Naive thymus-derived CD4-positive, alpha-beta T cell (primary cell): ENCODE data around the gene TIMM8A. TPM values are rescaled to one million over a fixed set of nuclear protein-coding genes. Genes with fewer than 3 reads are reported as not detected.

Experiments used
- ATAC-seq: fragments of 150-1000 bp; cut with Tn5 transposase; 2 replicates; pipeline ENCODE4 v1.10.0; 2021; ENCODE audit warnings: mild to moderate bottlenecking, moderate library complexity
- CTCF ChIA-PET: fragments of 350-600 bp; sonication (Branson Sonifier 250); formaldehyde crosslinking; loops from one replicate; lab custom pipeline; 2021; ENCODE audit warnings: antibody characterized with exemption; lab: Charles Lee
- POLR2A ChIA-PET: fragments of 350-600 bp; sonication (Branson Sonifier 250); formaldehyde crosslinking; loops from one replicate; lab custom pipeline; 2021; ENCODE audit warnings: antibody characterized with exemption, inconsistent platforms; lab: Charles Lee
- DNase-seq, 9 donors: peaks; one replicate each; pipeline versions ENCODE4 v3.0.0 to v3.0.0-alpha.2; 2020 to 2022; ENCODE audit warnings: mixed read lengths in 1 of 9
- H3K27ac ChIP-seq: one replicate; pipeline ENCODE4 v1.7.0; 2013; ENCODE audit warnings: mild to moderate bottlenecking, low read depth, low read length, moderate library complexity
- H3K27me3 ChIP-seq, 2 donors: one replicate each; pipeline ENCODE4 v1.7.0; 2013; ENCODE audit warnings: low read length in 2 of 2, mild to moderate bottlenecking in 2 of 2, moderate library complexity in 2 of 2; ENCODE audit not compliant: control insufficient read depth in 2 of 2, insufficient read depth in 2 of 2
- H3K36me3 ChIP-seq, 3 experiments: 1 replicate in 2 of 3; 2 replicates in 1 of 3; pipeline ENCODE4 v1.7.0; 2013; ENCODE audit warnings: low read length in 3 of 3, mild to moderate bottlenecking in 3 of 3, moderate library complexity in 1 of 3; ENCODE audit not compliant: insufficient read depth in 3 of 3, control insufficient read depth in 2 of 3
- H3K4me1 ChIP-seq, 2 donors: one replicate each; pipeline ENCODE4 v1.7.0; 2013; ENCODE audit warnings: low read length in 2 of 2, mild to moderate bottlenecking in 2 of 2, moderate library complexity in 1 of 2; ENCODE audit not compliant: control insufficient read depth in 2 of 2, insufficient read depth in 2 of 2
- H3K4me3 ChIP-seq: 2 replicates; pipeline ENCODE4 v1.7.0; 2013; ENCODE audit warnings: mild to moderate bottlenecking, low read length
- H3K9me3 ChIP-seq, 3 experiments: 1 replicate in 2 of 3; 2 replicates in 1 of 3; pipeline ENCODE4 v1.7.0; 2013; ENCODE audit warnings: low read length in 3 of 3; ENCODE audit not compliant: control insufficient read depth in 2 of 3
- H3K27ac Mint-ChIP-seq, 9 donors: one replicate each; pipeline ENCODE4 v1.8.0; 2020 to 2022; ENCODE audit warnings: mixed read lengths in 9 of 9, mild to moderate bottlenecking in 8 of 9, moderate library complexity in 5 of 9, inconsistent platforms in 2 of 9
- H3K27me3 Mint-ChIP-seq, 5 donors: one replicate each; pipeline ENCODE4 v1.8.0; 2021 to 2022; ENCODE audit warnings: mixed read lengths in 5 of 5, mild to moderate bottlenecking in 1 of 5
- H3K36me3 Mint-ChIP-seq, 5 donors: one replicate each; pipeline ENCODE4 v1.8.0; 2020 to 2022; ENCODE audit warnings: mixed read lengths in 5 of 5, mild to moderate bottlenecking in 3 of 5, inconsistent platforms in 1 of 5
- H3K4me1 Mint-ChIP-seq, 7 donors: one replicate each; pipeline ENCODE4 v1.8.0; 2020 to 2022; ENCODE audit warnings: mixed read lengths in 7 of 7, mild to moderate bottlenecking in 3 of 7, inconsistent platforms in 1 of 7
- H3K4me3 Mint-ChIP-seq, 10 donors: one replicate each; pipeline ENCODE4 v1.8.0; 2020 to 2022; ENCODE audit warnings: mild to moderate bottlenecking in 10 of 10, mixed read lengths in 10 of 10, moderate library complexity in 6 of 10, inconsistent platforms in 2 of 10
- H3K9me3 Mint-ChIP-seq, 11 donors: one replicate each; pipeline ENCODE4 v1.8.0; 2020 to 2022; ENCODE audit warnings: mixed read lengths in 11 of 11, mild to moderate bottlenecking in 4 of 11, inconsistent platforms in 1 of 11, moderate library complexity in 1 of 11
- intact Hi-C, 2 donors: fragments of 100-400 bp; cut with micrococcal nuclease; formaldehyde crosslinking; loops; one replicate each; pipeline ENCODE4 v1.15.1; 2023
- polyA plus RNA-seq, 2 donors: library from polyadenylated mRNA; unstranded; fragments of 300-500 nt; fragmentation: Illumina TruSeq; gene quantifications; one replicate each; pipeline ENCODE4 v1.2.3, GENCODE V29; 2021
- total RNA-seq, 6 experiments: library from RNA in 5 of 6; stranded (reverse) in 5 of 6; gene quantifications; 1 replicate in 5 of 6; 2 replicates in 1 of 6; pipeline ENCODE4 v1.2.3 and lab custom pipeline; 2021 to 2026

Gene TIMM8A
- total and polyA plus RNA-seq, 7 experiments from 2014 or later, result 6.7 to 13.6 (median 10.6) TPM

GRCh38 chrX:101391831-101392230 lies 43.3 kb upstream of the TIMM8A start:
- Mint-ChIP-seq H3K4me3 (peak overlapping the region; percentile 81 to 96 (median 90)), H3K9me3 (no peaks in the 10 kb centered on the region), H3K27me3 (no peaks in the 10 kb centered on the region), H3K36me3 (peaks cover 0 to 29% (median 0%) of the 10 kb centered on the region in 5 donors), H3K27ac (peak overlapping the region; percentile 80 to 97 (median 94)), H3K4me1 (peaks cover 0 to 32% (median 18%) of the 10 kb centered on the region in 7 donors)
- CTCF ChIA-PET, result no interaction called here
- H3K4me3 ChIP-seq, result peak overlapping the region; percentile 66
- DNase-seq (no peak), ATAC-seq (no peak)
- no peaks in the 10 kb centered on the region for H3K27me3 ChIP-seq
- H3K9me3 ChIP-seq, result no peaks in the 10 kb centered on the region
- peaks cover 4 to 5% of the 10 kb centered on the region in 2 donors for H3K4me1 ChIP-seq
- intact Hi-C loops, result loop anchor here in 1 of 2 donors (2.0 to 5.0 kb wide), 3 partner anchors 295 to 755 kb away; partner anchors contain the start of genes CENPI, CSTF2 and TSPAN6
- peak overlapping the region; percentile 80 for H3K27ac ChIP-seq
- peaks cover 0 to 3% (median 0%) of the 10 kb centered on the region in 3 experiments for H3K36me3 ChIP-seq
- POLR2A ChIA-PET, result interaction anchor here (1.0 kb wide), 1 partner anchor 15 kb away, joined by 3 read pairs; the partner anchor contains the start of gene GLA

GRCh38 chrX:101390664-101391525 lies 42.4 kb upstream of the TIMM8A start, which contains the start of gene RPL36A:
Gene RPL36A, plus strand, starts transcription at chrX:101391011. Its CDS starts 33 bp downstream, at chrX:101391044.
- H3K4me1 Mint-ChIP-seq, result peaks cover 0 to 35% (median 18%) of the 10 kb centered on the region in 7 donors
- H3K27ac Mint-ChIP-seq, result peak within 1 kb of the TSS; percentile 80 to 97 (median 94)
- DNase-seq (peak; percentile 41 to 75 (median 66)), ATAC-seq (peak; percentile 97)
- H3K4me3 ChIP-seq, result peak within 1 kb of the TSS; percentile 66
- no peaks in the 10 kb centered on the region for H3K27me3 Mint-ChIP-seq
- CTCF ChIA-PET, result interaction anchor here (0.5 to 1.4 kb wide), 3 partner anchors 27 to 406 kb away, joined by 3 to 4 read pairs (median 3); no protein-coding TSS in a partner anchor
- no peaks in the 10 kb centered on the region for H3K9me3 ChIP-seq
- peaks cover 4 to 5% of the 10 kb centered on the region in 2 donors for H3K4me1 ChIP-seq
- H3K36me3 ChIP-seq, result peaks cover 0 to 3% (median 0%) of the 10 kb centered on the region in 3 experiments
- POLR2A ChIA-PET, result interaction anchor here (0.9 to 1.4 kb wide), 6 partner anchors 10 to 541 kb away, joined by 3 to 7 read pairs (median 4); partner anchors contain the start of genes GLA, HNRNPH2 and ZMAT1
- peak within 1 kb of the TSS; percentile 81 to 96 (median 90) for H3K4me3 Mint-ChIP-seq
- H3K9me3 Mint-ChIP-seq, result peaks cover 0 to 1% (median 0%) of the 10 kb centered on the region in 11 donors
- peaks cover 0 to 29% (median 0%) of the 10 kb centered on the region in 5 donors for H3K36me3 Mint-ChIP-seq
- peak within 1 kb of the TSS; percentile 80 for H3K27ac ChIP-seq
- no peaks in the 10 kb centered on the region for H3K27me3 ChIP-seq
- intact Hi-C loops, result loop anchor here (1.0 to 5.0 kb wide), 7 partner anchors 17 to 754 kb away; partner anchors contain the start of genes HNRNPH2 (in 2 of the 2), TIMM8A (in 2 of the 2), CENPI (in 1 of the 2) and CSTF2 (in 1 of the 2)

- intact Hi-C loops, result no loop called here
Measured at GRCh38 chrX:101388604-101389003, 40.1 kb upstream of the TIMM8A start.

GRCh38 chrX:101386542-101386885 lies 38.0 kb upstream of the TIMM8A start:
- Histone ChIP-seq H3K4me1 (peaks cover 0 to 5% of the 10 kb centered on the region in 2 donors), H3K27ac (no peak overlapping the region), H3K27me3 (no peaks in the 10 kb centered on the region), H3K9me3 (no peaks in the 10 kb centered on the region), H3K4me3 (no peak overlapping the region), H3K36me3 (no peaks in the 10 kb centered on the region)
- no peak overlapping the region for H3K27ac Mint-ChIP-seq
- ChIA-PET CTCF (no interaction called here), POLR2A (no interaction called here)
- H3K9me3 Mint-ChIP-seq, result peaks cover 0 to 1% (median 0%) of the 10 kb centered on the region in 11 donors
- H3K27me3 Mint-ChIP-seq, result no peaks in the 10 kb centered on the region
- DNase-seq (no peak), ATAC-seq (no peak)
- H3K4me1 Mint-ChIP-seq, result peaks cover 0 to 13% (median 7%) of the 10 kb centered on the region in 7 donors
- peaks cover 0 to 5% (median 0%) of the 10 kb centered on the region in 5 donors for H3K36me3 Mint-ChIP-seq
- intact Hi-C loops, result no loop called here
- no peak overlapping the region for H3K4me3 Mint-ChIP-seq

More at GRCh38 chrX:101388604-101389003, 40.1 kb upstream of the TIMM8A start:
- Mint-ChIP-seq H3K4me3 (no peak overlapping the region), H3K9me3 (peaks cover 0 to 1% (median 0%) of the 10 kb centered on the region in 11 donors), H3K27me3 (no peaks in the 10 kb centered on the region), H3K4me1 (peaks cover 0 to 28% (median 15%) of the 10 kb centered on the region in 7 donors), H3K27ac (no peak overlapping the region), H3K36me3 (peaks cover 0 to 21% (median 0%) of the 10 kb centered on the region in 5 donors)
- peaks cover 4 to 5% of the 10 kb centered on the region in 2 donors for H3K4me1 ChIP-seq
- peaks cover 0 to 3% (median 0%) of the 10 kb centered on the region in 3 experiments for H3K36me3 ChIP-seq
- no peaks in the 10 kb centered on the region for H3K9me3 ChIP-seq
- no peak overlapping the region for H3K27ac ChIP-seq
- ATAC-seq (no peak), DNase-seq (no peak)
- H3K4me3 ChIP-seq, result no peak overlapping the region
- ChIA-PET POLR2A (no interaction called here), CTCF (interaction anchor here (1.2 kb wide), 1 partner anchor 27 kb away, joined by 5 read pairs; no protein-coding TSS in a partner anchor)
- H3K27me3 ChIP-seq, result no peaks in the 10 kb centered on the region

GRCh38 chrX:101385795-101386541 lies 37.4 kb upstream of the TIMM8A start, which contains the start of gene BTK:
Gene BTK, minus strand, starts transcription at chrX:101386191. Its CDS starts 10,907 bp downstream, at chrX:101375284.
- Mint-ChIP-seq H3K4me1 (peaks cover 0 to 7% (median 3%) of the 10 kb centered on the region in 7 donors), H3K4me3 (peak within 1 kb of the TSS in 1 of 10 donors; percentile 18), H3K9me3 (peaks cover 0 to 1% (median 0%) of the 10 kb centered on the region in 11 donors), H3K27me3 (no peaks in the 10 kb centered on the region), H3K36me3 (no peaks in the 10 kb centered on the region), H3K27ac (no peak within 1 kb of the TSS)
- no peak within 1 kb of the TSS for H3K27ac ChIP-seq
- no peaks in the 10 kb centered on the region for H3K36me3 ChIP-seq
- no peaks in the 10 kb centered on the region for H3K27me3 ChIP-seq
- ATAC-seq (peak; percentile 43), DNase-seq (no peak)
- no peak within 1 kb of the TSS for H3K4me3 ChIP-seq
- H3K4me1 ChIP-seq, result peaks cover 0 to 5% of the 10 kb centered on the region in 2 donors
- POLR2A ChIA-PET, result no interaction called here
- no peaks in the 10 kb centered on the region for H3K9me3 ChIP-seq
- CTCF ChIA-PET, result no interaction called here
- intact Hi-C loops, result no loop called here
